Measurements from ENCODE around the gene PKD2L2.

GRCh38 chr5:137960141-137960540, 70.9 kb downstream of the PKD2L2 start:
- TF ChIP-seq SIN3A (IDR thresholded peaks at IDR 0.05; ENCODE audit: low read depth, low read length), result no peak
- TF ChIP-seq YY1 (IDR thresholded peaks at IDR 0.05; ENCODE audit: low read depth, low read length), result no peak
- no peak for TF ChIP-seq BRCA1 (IDR thresholded peaks at IDR 0.05; ENCODE audit: low read depth, low read length)
- TF ChIP-seq FOXM1 (IDR thresholded peaks at IDR 0.05; ENCODE audit: low read depth, low read length), result no peak
- no peak for TF ChIP-seq MYC (IDR thresholded peaks at IDR 0.05; ENCODE audit: insufficient read depth, insufficient read length, insufficient replicate concordance, low read length, severe bottlenecking)
- TF ChIP-seq NFXL1 (IDR thresholded peaks at IDR 0.05; ENCODE audit: borderline replicate concordance), result no peak
- TF ChIP-seq CTCF (IDR thresholded peaks at IDR 0.05 in 2 of 3, conservative IDR thresholded peaks at IDR 0.05 in 1 of 3; ENCODE audit: control insufficient read depth in 2 of 3, extremely low read depth in 1 of 3, insufficient read depth in 1 of 3, low read depth in 3 of 3, low read length in 3 of 3), result no peak
- TF ChIP-seq HDAC2 (IDR thresholded peaks at IDR 0.05), result no peak
- no peak for TF ChIP-seq CHD2 (IDR thresholded peaks at IDR 0.05; ENCODE audit: borderline replicate concordance, low read depth, low read length)
